Stimulated activated CD4-positive, alpha-beta T cell treated with anti-CD3 and anti-CD28 coated beads, Interleukin-15, amount 100 ng/mL, for 48 hours (primary cell): Measurements from ENCODE around the gene ECI1.
A peak's percentile ranks its signal among the peaks of the same experiment; 100 is the strongest.

ENCODE experiments used
- DNase-seq, 2 donors: peaks; one replicate each; pipeline ENCODE4 v3.0.0-alpha.2; 2020; ENCODE audit warnings: low read depth in 2 of 2

The ECI1 gene

GRCh38 chr16:2233872-2234812 lies 17.2 kb downstream of the ECI1 start:
- no peak for DNase-seq

GRCh38 chr16:2233046-2233775 lies 18.2 kb downstream of the ECI1 start:
- no peak for DNase-seq

- no peak for DNase-seq
These were observed 19.0 kb downstream of the ECI1 start for GRCh38 chr16:2232094-2232990.

GRCh38 chr16:2231016-2231931 lies 20.1 kb downstream of the ECI1 start:
- DNase-seq: no peak

- no peak for DNase-seq
These were observed 21.0 kb downstream of the ECI1 start for GRCh38 chr16:2230376-2230775.

GRCh38 chr16:2229632-2230250 lies 21.6 kb downstream of the ECI1 start:
- DNase-seq: no peak

- no peak for DNase-seq
These were observed 22.3 kb downstream of the ECI1 start for GRCh38 chr16:2229091-2229490.

- no peak for DNase-seq
These were observed 23.1 kb downstream of the ECI1 start for GRCh38 chr16:2228161-2228824.

- no peak for DNase-seq
These were observed 24.5 kb downstream of the ECI1 start for GRCh38 chr16:2226918-2227317.

GRCh38 chr16:2226245-2226793 lies 25.1 kb downstream of the ECI1 start:
- DNase-seq: no peak

GRCh38 chr16:2223942-2224486 lies 27.4 kb downstream of the ECI1 start:
- no peak for DNase-seq

GRCh38 chr16:2223221-2223941 lies 28.0 kb downstream of the ECI1 start, which contains the start of gene E4F1:
E4F1 (plus strand) TSS chr16:2223591; CDS start chr16:2223614, 23 bp downstream.
- peak; percentile 99 to 100 for DNase-seq

- DNase-seq: no peak
These were observed 35.1 kb downstream of the ECI1 start for GRCh38 chr16:2216330-2216729.

GRCh38 chr16:2214719-2214968 lies 36.7 kb downstream of the ECI1 start, which contains the start of gene PGP:
PGP (minus strand) TSS chr16:2214840; CDS start chr16:2214777, 63 bp downstream.
- DNase-seq: no peak

- DNase-seq: no peak
These were observed 37.3 kb downstream of the ECI1 start for GRCh38 chr16:2213817-2214718.

GRCh38 chr16:2212362-2213324 lies 38.7 kb downstream of the ECI1 start:
- DNase-seq: no peak
